DOHH2 (cell line): ENCODE results near the gene TTC21A.

Source experiments
- H3F3A ChIP-seq: fragments of 200-600 bp; sonication (generic), shearing (Covaris generic); 2 replicates; pipeline ENCODE4 v1.6.0; 2016; ENCODE audit warnings: antibody characterized with exemption, mild to moderate bottlenecking; ENCODE audit not compliant: control insufficient read depth, insufficient read depth
- H3K27ac ChIP-seq: fragments of 200-600 bp; sonication (generic); 2 replicates; pipeline ENCODE4 v1.5.1; 2014; ENCODE audit warnings: low read depth, mild to moderate bottlenecking, low read length, moderate library complexity
- H3K27me3 ChIP-seq: fragments of 200-600 bp; sonication (generic); 2 replicates; pipeline ENCODE4 v1.6.1; 2014; ENCODE audit warnings: mild to moderate bottlenecking, low read length, mixed read lengths; ENCODE audit not compliant: control insufficient read depth
- H3K36me3 ChIP-seq: fragments of 200-600 bp; sonication (generic); 2 replicates; pipeline ENCODE4 v1.6.1; 2014; ENCODE audit warnings: mild to moderate bottlenecking, low read length, moderate library complexity, mixed read lengths; ENCODE audit not compliant: control insufficient read depth
- H3K4me1 ChIP-seq: fragments of 200-600 bp; sonication (generic); 2 replicates; pipeline ENCODE4 v1.6.1; 2014; ENCODE audit warnings: mild to moderate bottlenecking, low read length, mixed read lengths; ENCODE audit not compliant: control insufficient read depth
- H3K4me2 ChIP-seq: fragments of 200-600 bp; sonication (generic); 2 replicates; pipeline ENCODE4 v1.6.0; 2014; ENCODE audit warnings: mild to moderate bottlenecking, low read length, moderate library complexity
- H3K4me3 ChIP-seq: fragments of 200-600 bp; sonication (generic); 2 replicates; pipeline ENCODE4 v1.5.1; 2014; ENCODE audit warnings: mild to moderate bottlenecking, low read length, mixed read lengths
- H3K79me2 ChIP-seq: fragments of 200-600 bp; sonication (generic); 2 replicates; pipeline ENCODE4 v1.6.1; 2014; ENCODE audit warnings: mild to moderate bottlenecking, low read length, mixed read lengths; ENCODE audit not compliant: control insufficient read depth
- H3K9me2 ChIP-seq: fragments of 200-600 bp; sonication (generic); replicated peaks from 2 replicates; pipeline ENCODE4 v1.6.1; 2014; ENCODE audit warnings: mild to moderate bottlenecking, low read length, mixed read lengths; ENCODE audit not compliant: control insufficient read depth
- H3K9me3 ChIP-seq: fragments of 200-600 bp; sonication (generic); 2 replicates; pipeline ENCODE4 v1.6.1; 2014; ENCODE audit warnings: antibody characterized with exemption, low read length, mixed read lengths; ENCODE audit not compliant: control insufficient read depth, insufficient read depth
- H4K20me1 ChIP-seq: fragments of 200-600 bp; sonication (generic); 2 replicates; pipeline ENCODE4 v1.6.0; 2014; ENCODE audit warnings: low read depth, mild to moderate bottlenecking, antibody characterized with exemption, low read length, moderate library complexity; ENCODE audit not compliant: control insufficient read depth, insufficient read depth
- EZH2phosphoT487 ChIP-seq: fragments of 200-600 bp; sonication (generic); IDR thresholded peaks from 2 replicates; pipeline ENCODE4 v1.6.1; 2017; ENCODE audit warnings: borderline replicate concordance, mild to moderate bottlenecking, antibody characterized with exemption, low read length, moderate library complexity, mixed read lengths
- TF ChIP-seq, protein P1 (sequence below): fragments of 200-600 bp; sonication (generic); IDR thresholded peaks from one replicate; pipeline ENCODE4 v1.5.1; 2014; ENCODE audit warnings: antibody characterized with exemption, mild to moderate bottlenecking, low read depth, low read length; ENCODE audit not compliant: poor library complexity, severe bottlenecking

TTC21A gene

DNA sequence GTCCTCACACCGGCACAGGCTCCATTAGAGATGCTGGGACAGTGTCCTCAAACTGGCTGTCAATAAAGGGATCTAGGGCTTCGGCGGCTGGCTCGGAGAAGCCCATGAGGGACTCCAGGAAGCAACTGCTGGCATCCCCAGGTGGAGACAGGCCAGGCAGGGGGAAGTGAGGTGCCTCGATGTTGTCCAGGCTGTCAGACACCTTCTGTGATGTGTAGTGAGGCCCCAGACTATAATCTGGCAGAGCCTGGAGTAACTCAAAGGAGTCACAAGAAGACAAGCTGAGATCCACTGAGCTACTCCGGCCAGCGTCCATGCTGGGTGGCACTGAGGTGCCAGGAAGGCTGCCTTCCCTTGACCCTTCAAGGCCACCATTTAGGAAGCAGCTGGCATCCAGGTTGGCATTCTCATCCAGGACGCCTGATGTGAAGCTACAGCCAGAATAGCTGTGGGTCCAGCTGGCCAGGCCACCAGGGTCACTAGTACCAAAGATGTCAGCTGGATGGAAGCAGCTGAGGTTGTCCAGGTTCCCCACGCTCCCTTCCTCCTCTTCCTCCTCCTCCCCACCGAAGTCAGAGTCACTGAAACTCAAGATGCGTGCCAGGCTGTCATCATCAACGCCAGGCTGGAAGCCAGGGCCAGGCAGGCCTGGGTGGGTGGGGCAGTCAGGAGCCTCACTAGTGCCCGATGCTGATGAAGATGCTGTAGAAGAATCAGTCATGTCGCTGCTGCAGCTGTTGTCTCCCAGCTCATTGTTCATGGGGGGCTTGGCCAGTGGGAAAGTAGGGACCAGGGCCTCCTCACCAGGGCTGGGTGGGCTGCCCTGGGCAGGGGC lies 35.8 kb downstream of the TTC21A start:
- Histone ChIP-seq H3F3A (peaks cover 7% of the 10 kb centered on the region), H3K79me2 (peaks cover 49% of the 10 kb centered on the region), H3K4me1 (peaks cover 46% of the 10 kb centered on the region), H3K9me3 (no peaks in the 10 kb centered on the region), H4K20me1 (no peaks in the 10 kb centered on the region; the same call in 1 of the 2 replicates), H3K4me2 (no peak overlapping the region), H3K36me3 (peaks cover 79% of the 10 kb centered on the region), H3K27me3 (no peaks in the 10 kb centered on the region), H3K9me2 (no peaks in the 10 kb centered on the region), H3K27ac (no peak overlapping the region), H3K4me3 (no peak overlapping the region)
- TF ChIP-seq, protein P1, sequence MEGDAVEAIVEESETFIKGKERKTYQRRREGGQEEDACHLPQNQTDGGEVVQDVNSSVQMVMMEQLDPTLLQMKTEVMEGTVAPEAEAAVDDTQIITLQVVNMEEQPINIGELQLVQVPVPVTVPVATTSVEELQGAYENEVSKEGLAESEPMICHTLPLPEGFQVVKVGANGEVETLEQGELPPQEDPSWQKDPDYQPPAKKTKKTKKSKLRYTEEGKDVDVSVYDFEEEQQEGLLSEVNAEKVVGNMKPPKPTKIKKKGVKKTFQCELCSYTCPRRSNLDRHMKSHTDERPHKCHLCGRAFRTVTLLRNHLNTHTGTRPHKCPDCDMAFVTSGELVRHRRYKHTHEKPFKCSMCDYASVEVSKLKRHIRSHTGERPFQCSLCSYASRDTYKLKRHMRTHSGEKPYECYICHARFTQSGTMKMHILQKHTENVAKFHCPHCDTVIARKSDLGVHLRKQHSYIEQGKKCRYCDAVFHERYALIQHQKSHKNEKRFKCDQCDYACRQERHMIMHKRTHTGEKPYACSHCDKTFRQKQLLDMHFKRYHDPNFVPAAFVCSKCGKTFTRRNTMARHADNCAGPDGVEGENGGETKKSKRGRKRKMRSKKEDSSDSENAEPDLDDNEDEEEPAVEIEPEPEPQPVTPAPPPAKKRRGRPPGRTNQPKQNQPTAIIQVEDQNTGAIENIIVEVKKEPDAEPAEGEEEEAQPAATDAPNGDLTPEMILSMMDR, result no peak
- no peak for TF ChIP-seq EZH2phosphoT487

DNA sequence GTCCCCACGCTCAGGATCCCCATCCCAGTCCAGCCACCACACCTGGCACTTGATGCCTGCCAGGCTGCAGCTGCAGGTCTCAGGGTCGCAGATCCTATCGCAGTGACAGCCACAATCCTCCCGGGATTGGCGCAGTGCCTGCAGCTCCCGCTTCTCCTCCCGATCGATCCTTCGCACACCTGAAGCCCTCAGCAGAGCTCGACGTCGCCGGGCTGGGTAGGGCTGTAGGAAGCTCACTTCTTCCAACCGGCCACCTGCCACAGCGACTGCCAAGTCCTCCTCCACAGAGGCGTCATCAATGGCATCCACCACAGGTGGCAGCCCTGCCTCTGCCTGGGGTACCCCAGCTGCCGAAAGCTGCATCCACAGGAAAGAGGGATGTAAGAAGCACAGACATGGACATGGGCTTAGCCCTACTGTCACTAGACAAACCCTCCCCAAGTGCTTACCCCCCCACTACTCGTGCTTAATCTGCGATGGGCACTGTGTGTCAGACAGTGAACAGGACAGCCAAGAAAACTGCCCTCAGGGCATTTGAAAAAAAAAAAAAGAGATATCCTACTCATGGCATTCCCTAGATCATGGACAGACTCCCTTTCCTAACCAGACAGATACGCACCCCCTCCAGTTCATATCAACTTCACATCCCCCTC lies 36.7 kb downstream of the TTC21A start:
- no peaks in the 10 kb centered on the region for H3K27me3 ChIP-seq
- no peaks in the 10 kb centered on the region; the same call in 1 of the 2 replicates for H4K20me1 ChIP-seq
- TF ChIP-seq EZH2phosphoT487, result no peak
- TF ChIP-seq, protein P1, result no peak
- H3K36me3 ChIP-seq, result peaks cover 79% of the 10 kb centered on the region
- H3K9me2 ChIP-seq, result no peaks in the 10 kb centered on the region
- H3K27ac ChIP-seq, result no peak overlapping the region
- no peak overlapping the region for H3K4me2 ChIP-seq
- H3F3A ChIP-seq, result peaks cover 16% of the 10 kb centered on the region
- peaks cover 57% of the 10 kb centered on the region for H3K79me2 ChIP-seq
- no peak overlapping the region for H3K4me3 ChIP-seq
- peaks cover 56% of the 10 kb centered on the region for H3K4me1 ChIP-seq
- H3K9me3 ChIP-seq, result no peaks in the 10 kb centered on the region

DNA sequence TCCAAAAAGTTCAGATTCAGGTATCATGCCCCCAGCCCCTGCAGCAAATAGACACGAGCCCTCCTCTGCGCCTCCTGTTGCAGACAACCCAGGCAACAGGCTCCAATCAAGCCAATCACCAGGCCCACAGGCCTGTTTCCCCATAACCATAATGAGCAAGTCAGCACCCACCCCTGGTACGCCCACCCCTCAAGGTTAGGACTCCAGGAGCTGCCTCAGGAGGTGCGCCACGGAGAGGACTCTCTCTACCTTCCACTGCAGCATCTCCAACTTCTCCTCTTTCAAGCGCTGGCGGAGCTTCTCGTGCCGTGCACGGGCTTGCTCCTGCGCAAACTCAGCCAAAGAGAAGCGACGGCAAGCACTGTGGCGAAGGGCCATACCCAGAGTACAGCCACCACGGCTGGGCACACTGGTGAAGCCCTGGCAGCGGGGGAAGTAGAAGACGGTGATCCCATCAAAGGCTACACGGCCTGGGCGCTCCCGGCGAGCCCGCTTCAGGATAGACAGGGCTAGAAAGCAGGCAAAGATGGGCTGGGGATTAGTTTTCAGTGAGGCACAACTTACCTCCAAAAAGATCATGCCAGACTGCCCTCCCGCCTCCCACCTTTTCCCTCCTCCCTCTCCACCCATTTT lies 37.4 kb downstream of the TTC21A start:
- Histone ChIP-seq H3F3A (peaks cover 22% of the 10 kb centered on the region), H4K20me1 (no peaks in the 10 kb centered on the region; the same call in 1 of the 2 replicates)

More for the DNA sequence above, 37.4 kb downstream of the TTC21A start:
- no peak overlapping the region for H3K4me2 ChIP-seq
- H3K9me3 ChIP-seq, result no peaks in the 10 kb centered on the region
- no peaks in the 10 kb centered on the region for H3K27me3 ChIP-seq
- H3K4me3 ChIP-seq, result no peak overlapping the region
- H3K27ac ChIP-seq, result no peak overlapping the region
- peaks cover 64% of the 10 kb centered on the region for H3K79me2 ChIP-seq
- no peaks in the 10 kb centered on the region for H3K9me2 ChIP-seq
- peaks cover 62% of the 10 kb centered on the region for H3K4me1 ChIP-seq
- peaks cover 76% of the 10 kb centered on the region for H3K36me3 ChIP-seq
- no peak for TF ChIP-seq EZH2phosphoT487
- TF ChIP-seq, protein P1, result no peak
